ENCODE results near the gene CCDC63.
A peak's percentile ranks its signal among the peaks of the same experiment; 100 is the strongest.

Gene CCDC63

DNA sequence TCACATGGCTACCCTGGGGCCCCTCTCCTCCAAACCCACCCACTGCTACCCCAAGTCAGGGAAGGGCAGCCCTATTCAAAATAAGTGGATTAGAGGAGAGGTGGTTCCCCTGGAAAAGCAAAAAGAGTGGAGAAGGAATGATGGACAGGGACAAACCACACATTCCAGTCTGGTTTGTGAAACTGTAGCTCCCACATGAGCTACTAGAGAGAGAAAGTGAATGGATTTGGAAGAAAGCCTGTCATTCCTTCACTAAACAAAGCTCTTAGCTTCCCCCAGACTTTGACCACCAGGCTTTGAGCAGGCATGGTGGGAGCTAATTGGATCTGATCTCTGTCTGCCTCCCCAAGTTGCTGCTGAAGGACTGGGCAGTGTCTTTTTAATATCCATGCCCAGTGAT, 28.0 kb downstream of the CCDC63 start:
- no peak for TF ChIP-seq ZFX (IDR thresholded peaks at IDR 0.05)
- TF ChIP-seq, protein P1, sequence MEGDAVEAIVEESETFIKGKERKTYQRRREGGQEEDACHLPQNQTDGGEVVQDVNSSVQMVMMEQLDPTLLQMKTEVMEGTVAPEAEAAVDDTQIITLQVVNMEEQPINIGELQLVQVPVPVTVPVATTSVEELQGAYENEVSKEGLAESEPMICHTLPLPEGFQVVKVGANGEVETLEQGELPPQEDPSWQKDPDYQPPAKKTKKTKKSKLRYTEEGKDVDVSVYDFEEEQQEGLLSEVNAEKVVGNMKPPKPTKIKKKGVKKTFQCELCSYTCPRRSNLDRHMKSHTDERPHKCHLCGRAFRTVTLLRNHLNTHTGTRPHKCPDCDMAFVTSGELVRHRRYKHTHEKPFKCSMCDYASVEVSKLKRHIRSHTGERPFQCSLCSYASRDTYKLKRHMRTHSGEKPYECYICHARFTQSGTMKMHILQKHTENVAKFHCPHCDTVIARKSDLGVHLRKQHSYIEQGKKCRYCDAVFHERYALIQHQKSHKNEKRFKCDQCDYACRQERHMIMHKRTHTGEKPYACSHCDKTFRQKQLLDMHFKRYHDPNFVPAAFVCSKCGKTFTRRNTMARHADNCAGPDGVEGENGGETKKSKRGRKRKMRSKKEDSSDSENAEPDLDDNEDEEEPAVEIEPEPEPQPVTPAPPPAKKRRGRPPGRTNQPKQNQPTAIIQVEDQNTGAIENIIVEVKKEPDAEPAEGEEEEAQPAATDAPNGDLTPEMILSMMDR (conservative IDR thresholded peaks at IDR 0.05): no peak
- no peak overlapping the region for H3K27ac ChIP-seq

DNA sequence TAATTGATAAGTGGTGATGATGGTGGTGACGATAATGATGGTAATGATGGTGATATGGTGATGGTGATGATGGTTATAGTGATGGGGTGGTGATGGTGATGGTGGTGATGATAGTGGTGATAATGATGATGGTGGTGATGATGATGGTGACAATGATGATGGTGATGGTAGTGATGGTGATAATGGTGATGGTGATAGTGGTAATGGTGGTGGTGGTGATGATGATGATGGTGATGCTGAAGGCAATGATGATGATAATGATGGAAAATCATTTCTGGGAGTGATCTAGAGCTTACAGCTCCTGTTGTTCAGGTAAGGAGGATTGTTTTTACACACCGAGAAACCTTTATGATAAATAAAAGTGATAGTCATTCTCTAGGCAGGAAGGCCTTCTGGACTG, 33.9 kb downstream of the CCDC63 start:
- H3K27ac ChIP-seq: no peak overlapping the region
- TF ChIP-seq, protein P1 (conservative IDR thresholded peaks at IDR 0.05): no peak
- TF ChIP-seq ZFX (IDR thresholded peaks at IDR 0.05): no peak

DNA sequence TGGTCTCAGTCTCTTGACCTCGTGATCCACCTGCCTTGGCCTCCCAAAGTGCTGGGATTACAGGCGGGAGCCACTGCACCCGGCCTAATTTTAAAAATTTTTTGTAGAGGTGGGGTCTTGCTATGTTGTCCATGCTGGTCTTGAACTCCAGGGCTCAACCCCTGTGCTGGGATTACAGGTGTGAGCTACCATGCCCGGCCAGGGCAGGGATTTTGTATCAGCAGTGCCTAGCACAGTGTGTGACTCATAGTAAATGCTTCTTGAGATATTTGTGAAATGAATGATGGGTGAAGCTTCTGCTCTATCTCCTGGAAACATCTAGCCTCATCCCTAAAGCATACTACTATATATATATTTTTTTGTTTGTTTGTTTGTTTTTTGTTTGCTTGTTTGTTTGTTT, 36.5 kb downstream of the CCDC63 start:
- no peak overlapping the region for H3K27ac ChIP-seq

DNA sequence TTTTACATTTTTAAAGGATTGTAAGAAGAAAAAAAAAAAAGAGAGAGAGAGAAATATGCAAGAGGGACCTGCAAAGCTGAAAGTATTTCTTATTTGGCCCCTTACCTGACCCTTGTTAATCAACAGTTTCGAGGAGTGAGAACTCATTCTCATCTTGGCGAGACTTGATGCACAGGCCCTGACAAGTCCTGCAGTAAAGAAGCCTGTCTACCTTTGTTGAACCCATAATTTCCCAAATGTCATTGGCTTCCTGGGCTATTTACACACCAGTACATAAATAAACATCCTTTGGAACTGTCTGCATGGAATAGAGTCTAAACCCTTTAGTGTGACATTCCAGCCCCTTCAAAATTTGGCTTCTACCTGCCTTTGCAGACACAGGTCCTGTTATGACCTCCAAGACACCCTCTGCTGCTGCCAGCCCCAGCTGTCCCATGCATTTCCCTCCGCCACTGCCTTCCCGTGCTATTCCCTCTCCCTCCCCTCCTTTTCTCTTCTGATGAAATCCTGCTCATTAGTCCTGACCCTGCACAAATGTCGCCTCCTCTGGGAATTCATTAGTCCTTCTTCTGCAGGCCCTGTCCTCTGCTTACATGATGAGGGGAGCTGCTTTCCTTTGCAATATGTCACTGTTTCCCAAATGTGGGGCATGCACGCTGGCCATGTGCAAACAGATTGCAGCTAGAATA, 38.5 kb downstream of the CCDC63 start:
- no peak overlapping the region for H3K27ac ChIP-seq
- TF ChIP-seq, protein P1 (conservative IDR thresholded peaks at IDR 0.05): no peak

More for the DNA sequence above, 36.5 kb downstream of the CCDC63 start:
- no peak for TF ChIP-seq ZFX (IDR thresholded peaks at IDR 0.05)
- TF ChIP-seq, protein P1 (conservative IDR thresholded peaks at IDR 0.05): no peak

DNA sequence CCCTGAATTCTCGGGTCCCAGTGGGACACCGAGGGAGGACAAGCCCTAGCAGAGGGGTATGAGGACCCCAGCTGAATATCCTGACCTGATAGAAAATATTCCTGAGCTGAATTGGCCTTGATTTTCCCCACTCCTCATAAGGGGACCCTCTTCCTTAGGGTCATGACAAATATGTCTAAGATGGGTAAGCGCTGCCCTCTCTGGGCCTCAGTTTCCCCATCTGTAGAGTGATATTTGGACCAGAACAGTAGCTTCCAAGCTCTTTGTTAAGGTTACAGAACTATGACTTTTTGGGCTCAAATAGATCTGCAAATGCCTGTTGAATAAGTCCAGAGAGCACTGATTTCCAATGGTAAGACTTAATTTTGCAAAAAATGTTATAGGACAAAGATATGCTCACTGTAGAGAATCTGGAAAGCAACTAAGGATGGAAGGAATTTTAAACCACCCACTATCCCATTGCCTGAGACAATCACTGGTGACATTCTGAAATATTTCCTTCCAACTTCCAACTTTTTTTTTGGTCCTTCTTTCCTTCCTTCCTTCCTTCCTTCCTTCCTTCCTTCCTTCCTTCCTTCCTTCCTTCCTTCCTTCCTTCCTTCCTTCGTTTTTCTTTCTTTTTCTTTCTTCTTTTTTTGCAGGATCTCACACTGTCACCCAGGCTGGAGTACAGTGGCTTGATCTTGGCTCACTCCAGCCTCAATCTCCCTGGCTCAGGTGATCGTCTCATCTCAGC, 41.6 kb downstream of the CCDC63 start:
- H3K27ac ChIP-seq: no peak overlapping the region
- TF ChIP-seq, protein P1 (conservative IDR thresholded peaks at IDR 0.05): peak; percentile 70
- TF ChIP-seq ZFX (IDR thresholded peaks at IDR 0.05): no peak

DNA sequence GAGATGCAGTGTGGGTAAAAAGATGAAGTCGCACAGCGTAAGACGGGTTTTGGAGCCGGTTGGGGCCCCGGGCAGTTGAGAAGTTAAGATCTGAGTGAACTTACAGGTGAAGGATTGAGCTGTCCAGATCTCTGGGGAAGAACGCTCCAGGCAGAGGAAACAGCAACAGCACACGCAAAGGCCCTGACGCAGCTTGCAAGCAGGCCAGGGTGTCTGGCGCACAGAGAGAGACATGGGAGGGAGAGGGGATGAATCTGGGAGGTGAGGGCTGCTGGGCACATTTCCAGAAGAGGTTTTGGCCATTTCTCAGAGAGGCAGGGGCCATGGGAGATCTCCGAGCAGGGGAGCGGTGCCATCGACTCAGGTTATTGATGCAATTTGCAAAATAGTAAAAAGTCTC, 42.6 kb downstream of the CCDC63 start:
- no peak for TF ChIP-seq ZFX (IDR thresholded peaks at IDR 0.05)
- TF ChIP-seq, protein P1 (conservative IDR thresholded peaks at IDR 0.05): no peak
- no peak overlapping the region for H3K27ac ChIP-seq

DNA sequence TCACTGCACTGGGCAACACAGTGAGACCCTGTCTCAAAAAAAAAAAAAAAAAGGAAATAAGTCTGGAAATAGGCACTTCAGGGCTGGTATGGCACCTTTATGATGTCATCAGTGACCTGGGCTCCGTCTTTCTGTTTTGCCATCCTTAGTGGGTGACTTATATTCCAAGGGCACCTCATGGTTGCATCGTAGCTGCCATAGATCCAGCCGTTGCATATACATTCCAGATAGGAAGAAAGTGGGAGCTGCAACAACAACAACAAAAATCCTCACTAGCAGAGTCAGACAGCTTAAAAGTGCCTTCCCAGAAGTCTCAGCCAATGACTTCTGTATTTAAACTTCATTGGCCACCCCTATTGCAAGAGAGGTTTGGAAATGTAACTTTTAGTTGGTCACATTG, 47.2 kb downstream of the CCDC63 start:
- TF ChIP-seq, protein P1 (conservative IDR thresholded peaks at IDR 0.05): no peak
- no peak for TF ChIP-seq ZFX (IDR thresholded peaks at IDR 0.05)
- no peak overlapping the region for H3K27ac ChIP-seq

Measured in C4-2B (cell line).